Glomerular visceral epithelial cell (primary cell): Measurements from ENCODE around the gene CD80.
"Not testable (repeated sequence)": the region's sequence is repeated elsewhere in the genome, so short reads cannot be mapped to it uniquely, and the experiment has no call there.

ENCODE experiments used
- DNase-seq: peaks from one replicate; pipeline ENCODE4 v3.0.0-alpha.2; 2016; ENCODE audit errors: extremely low spot score

Gene CD80, protein sequence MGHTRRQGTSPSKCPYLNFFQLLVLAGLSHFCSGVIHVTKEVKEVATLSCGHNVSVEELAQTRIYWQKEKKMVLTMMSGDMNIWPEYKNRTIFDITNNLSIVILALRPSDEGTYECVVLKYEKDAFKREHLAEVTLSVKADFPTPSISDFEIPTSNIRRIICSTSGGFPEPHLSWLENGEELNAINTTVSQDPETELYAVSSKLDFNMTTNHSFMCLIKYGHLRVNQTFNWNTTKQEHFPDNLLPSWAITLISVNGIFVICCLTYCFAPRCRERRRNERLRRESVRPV

DNA sequence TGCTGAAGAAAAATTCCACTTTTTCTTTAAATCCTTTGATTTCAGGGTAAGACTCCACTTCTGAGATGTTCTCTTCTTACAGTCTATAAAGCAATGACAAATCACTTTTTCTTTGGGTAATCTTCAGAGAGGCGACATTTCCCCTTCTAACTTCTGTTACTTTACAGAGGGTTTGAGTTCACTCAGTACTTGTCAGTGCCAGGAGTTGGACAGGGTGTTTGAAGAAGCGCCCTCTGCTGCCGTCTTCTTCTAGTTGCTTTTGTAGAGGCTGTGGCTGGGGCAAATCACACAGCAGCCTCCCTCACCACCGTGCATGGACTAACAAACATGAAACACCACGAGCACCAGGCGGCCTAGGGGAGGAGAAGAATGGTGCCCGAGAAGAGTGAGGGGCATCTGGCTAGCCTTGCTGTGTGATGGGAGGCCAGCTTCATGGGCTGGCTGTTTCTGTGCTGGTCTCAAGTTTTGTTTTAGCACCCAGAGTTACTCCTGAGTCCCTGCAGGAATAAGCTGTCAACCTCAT is at the start of gene CD80:
CD80 (minus strand) TSS at position 174 of the 523 bp plus-strand sequence. CDS start 1,886 bp downstream, outside the sequence.
- peak; percentile 54 for DNase-seq

DNA sequence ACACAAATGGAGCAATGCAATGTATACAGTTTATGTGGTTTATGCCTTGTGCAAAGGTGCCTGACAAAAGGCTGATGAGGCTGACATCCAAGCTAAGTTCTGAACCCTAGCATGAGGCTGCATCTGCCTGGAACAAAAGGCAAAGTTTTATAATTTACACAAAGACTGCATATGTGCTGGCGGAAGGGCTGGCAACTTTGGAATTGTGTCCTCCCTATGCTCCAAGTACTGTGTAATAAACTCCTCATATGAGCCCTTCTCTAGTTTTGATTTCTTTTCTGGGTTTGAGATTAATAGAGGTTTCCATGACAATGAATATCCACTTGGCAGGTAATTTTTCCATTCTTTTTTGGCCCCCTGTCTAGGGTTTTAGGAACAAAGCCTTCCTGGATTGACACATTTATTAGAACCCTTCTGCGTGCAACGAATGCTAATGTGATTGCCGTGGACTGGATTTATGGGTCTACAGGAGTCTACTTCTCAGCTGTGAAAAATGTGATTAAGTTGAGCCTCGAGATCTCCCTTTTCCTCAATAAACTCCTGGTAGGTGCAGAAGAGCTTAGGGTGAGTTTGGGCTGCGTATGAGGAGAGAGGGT is 49.1 kb upstream of the CD80 start:
- DNase-seq, result no peak

DNA sequence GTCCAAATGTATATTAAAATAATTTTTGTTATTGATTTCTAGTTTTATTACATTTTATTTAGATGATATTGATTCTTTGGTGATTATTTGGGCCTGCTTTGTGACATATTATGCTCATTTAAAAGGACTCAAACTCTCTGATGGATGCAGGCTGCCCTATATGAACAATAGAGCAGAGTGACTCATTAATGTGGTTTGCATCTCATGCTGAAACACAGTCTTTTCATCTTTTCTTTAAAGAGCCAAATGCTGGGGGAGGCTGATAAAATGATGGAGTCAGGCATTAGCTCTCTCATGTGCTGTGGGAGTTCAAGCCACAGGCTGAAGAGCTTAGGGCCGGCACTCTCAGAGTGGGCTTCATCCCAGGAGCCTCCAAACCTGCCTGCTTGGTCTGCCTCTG is 45.5 kb upstream of the CD80 start:
- no peak for DNase-seq

DNA sequence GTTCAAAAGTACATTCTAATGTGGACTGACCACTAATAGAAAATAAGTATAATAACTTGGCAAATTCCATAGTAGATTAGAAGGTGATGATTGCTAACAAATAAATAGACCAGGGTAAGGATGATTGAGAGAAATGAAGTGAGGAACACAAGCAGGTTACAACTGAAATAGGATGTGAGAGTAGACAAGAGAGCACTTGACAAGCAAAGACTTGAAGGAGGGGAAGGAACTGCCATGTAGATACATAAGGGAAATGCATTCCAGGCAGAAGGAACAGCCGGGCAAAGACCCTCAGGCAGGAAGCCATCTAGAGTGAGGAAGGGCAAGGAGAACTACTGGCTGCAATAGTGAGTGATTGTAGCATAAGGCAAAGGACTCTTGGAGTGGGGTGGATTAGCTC is 43.3 kb upstream of the CD80 start:
- no peak for DNase-seq

DNA sequence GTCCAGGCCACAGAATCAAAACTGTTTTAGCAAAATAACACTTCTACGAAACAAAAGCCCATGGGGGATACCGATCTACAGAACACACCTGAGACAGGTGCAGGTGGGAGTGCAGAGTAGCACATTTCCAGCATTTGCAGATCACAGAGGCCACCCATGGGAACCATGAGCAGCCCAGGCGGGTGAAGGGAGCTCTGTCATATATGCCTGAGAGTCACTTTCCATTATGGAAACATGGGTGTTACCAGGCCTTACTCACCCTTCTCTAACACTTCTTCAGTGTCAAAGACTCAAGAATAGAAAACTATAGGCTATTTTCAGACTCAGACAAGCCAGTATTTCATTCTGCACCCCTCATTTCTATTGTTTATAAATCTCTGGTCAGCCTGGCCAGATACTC is 41.7 kb upstream of the CD80 start:
- no peak for DNase-seq

DNA sequence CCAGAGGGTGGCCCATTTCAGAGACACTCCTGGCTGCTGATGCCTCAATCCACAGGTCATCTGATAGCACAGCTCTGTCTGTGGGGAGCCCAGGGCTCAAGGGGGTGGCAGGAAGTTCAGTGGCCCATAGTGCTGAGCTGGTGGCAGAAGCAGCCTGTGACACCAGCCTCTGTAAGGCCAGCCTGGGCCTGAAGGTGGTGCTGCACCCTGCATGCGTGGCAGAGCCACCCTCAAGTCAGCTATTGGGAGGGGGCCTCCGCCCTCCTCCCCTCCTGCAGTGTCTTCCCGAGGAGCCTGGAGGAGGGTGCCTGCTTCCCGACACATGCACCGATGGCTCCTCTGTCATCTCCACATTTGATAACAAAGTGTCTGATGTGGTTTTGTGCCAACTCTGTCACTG is 41.3 kb upstream of the CD80 start:
- DNase-seq, result no peak

DNA sequence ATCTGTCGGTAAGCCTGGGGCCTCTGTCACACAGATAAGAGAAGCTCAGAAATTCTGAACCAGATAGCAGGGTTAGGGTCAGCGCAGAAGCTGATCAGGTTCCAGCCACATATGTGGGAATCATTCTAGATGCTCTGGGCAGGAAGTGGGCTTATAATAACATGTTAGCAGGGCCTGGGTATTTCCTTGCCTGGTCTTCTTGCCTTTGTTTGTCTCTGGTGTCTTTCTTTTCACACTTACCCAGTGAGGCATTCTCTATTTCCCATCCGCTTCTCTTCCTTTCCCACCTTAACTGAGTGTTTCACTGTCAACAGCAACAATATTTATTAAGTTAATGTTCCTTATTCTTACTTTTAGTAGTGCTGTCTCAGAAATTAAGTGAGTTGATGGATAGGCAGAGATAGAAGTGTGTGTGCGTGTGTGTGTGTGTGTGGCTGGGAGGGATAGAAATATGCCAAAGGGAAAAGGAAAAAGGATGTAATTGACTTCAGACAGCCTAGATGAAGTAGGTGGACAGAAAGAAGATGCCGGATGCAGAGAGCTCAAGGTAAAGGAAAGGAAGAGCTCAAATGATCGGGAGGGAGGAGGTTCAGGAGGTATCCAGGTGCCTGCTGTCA is 40.3 kb upstream of the CD80 start:
- DNase-seq, result no peak

DNA sequence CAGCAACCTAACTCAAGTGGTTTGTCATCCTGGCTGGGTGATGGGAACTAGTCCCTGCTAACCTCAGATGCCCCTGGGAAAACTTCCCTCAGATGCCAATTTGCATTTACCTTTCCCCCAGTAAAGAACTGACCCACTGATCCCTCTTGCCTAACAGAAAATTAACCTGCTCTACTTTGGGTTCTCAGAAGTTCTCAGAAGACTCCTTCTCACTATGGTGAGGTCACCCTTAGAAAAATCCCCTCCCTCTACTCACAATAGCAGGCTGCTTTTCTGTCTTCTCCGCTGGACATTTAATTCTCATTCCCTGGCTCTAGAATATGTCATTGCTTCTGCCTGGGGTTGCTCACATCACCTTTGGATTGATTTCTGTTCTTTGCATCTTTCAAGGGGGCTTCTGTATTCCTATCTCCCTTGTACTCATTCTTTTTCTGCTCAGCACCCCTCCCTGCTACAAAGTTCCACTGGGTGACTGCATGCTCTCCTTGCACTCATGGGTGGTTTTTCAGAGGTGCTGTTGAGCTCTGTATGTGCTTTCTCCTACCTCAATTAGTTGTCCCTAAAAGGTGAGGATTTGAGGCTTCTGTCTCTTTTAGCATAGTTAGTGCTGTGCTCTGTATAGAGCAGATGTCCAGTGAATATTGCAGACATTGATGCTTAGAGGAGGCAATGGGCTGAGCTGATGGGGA is 39.1 kb upstream of the CD80 start:
- DNase-seq, result no peak

DNA sequence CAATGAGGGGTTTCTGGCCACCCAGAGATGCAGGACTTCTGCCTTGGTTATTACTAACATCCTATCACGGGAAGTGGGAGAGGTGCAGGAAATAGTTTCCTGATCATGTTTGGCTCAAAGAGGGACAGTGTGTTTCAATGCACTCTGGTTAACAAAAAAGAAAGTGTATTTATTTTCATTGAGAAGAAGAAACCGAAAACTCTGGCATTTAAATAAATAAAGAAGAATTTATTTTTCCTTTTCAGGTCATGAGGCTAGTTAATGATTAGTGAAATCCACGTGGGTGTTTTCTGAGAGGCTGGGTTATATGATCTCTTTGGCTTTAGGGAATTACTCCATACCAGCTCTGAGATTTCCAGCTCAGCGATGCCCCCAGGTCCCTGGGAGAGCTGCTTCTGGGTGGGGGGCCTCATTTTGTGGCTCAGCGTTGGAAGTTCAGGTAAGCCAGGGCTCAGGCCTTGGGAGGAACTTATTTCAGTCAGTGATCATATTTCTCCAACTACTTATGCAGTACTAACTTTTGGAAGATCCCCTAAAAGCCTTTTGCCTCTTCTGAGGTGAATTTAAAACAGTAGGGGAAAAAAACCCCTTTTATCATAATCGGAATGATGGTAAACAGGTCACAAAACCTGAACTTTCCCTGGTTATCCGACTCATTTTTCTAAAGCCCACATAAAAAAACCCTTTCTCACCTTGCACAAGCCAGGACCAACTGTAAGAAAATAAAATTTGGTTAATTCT is 38.3 kb upstream of the CD80 start, which contains the start of gene PLA1A:
PLA1A (plus strand) TSS at position 338 of the 741 bp plus-strand sequence; CDS start at position 367, 29 bp downstream.
- peak; percentile 44 for DNase-seq

DNA sequence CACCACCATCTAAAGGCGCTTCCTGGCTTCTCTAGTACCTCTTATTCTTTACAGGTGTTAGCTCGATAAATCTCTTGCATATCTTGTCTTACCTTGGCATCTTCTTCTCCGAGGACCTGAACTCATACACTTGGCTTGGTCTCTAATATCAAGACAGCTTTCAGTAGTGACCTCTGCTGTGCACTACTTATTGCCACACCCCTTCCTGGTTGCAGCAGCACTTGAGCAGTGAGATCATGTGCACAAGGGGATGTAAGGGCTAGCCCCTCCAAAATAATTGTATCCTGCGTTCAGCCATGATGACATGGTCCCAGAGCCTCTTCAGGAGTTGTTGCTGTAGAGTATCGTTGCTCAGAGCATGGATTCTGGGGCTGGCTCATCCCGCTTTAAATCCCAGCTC is 37.0 kb upstream of the CD80 start:
- no peak for DNase-seq

DNA sequence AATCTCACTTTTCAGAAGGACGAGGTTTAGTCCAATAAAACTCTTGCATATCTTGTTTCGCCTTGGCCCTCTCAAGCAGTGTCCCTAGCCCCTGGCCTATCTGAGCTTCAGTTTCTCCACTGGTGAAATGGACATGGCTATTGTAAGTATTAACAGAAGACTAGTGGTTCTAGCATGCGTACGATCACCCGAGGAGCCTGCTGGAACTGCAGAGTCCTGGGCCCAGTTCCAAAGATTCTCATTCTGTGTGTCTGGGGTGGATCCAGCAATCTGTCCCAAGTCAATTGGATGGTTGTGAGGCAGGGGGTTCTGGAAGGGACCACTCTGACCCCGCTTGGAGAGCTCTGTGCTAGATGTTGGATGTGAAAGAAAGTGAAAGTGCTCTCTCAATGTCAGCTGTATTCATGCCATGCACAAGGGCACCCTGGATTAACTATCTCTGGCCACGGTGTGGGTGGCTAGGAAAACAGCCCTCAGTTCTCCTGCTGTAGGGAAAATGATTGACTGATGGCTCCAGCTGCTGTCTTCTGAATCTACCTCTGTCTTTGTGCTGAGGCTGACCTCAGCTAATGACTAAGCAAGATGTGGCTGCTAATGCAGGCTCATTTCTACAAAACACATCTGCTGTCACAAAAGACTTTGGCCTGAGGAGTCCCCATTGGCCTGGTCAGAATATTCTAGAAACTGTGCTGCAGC is 36.4 kb upstream of the CD80 start:
- peak; percentile 53 for DNase-seq

DNA sequence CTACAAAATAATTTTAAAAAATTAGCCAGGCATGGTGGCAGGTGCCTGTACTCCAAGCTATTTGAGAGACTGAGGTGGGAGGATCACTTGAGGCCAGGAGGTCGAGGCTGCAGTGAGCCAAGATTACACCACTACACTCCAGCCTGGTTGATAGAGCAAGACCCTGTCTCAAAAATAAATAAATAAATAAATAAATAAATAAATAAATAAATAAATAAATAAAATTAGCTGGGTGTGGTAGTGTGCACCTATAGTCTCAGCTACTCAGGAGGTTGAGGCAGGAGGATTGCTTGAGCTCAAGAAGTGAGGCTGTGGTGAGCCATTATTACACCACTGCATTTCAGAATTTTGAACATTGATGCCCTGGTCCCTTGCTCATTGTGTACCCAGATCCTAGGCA is 35.5 kb upstream of the CD80 start:
- DNase-seq, result not testable (repeated sequence)

DNA sequence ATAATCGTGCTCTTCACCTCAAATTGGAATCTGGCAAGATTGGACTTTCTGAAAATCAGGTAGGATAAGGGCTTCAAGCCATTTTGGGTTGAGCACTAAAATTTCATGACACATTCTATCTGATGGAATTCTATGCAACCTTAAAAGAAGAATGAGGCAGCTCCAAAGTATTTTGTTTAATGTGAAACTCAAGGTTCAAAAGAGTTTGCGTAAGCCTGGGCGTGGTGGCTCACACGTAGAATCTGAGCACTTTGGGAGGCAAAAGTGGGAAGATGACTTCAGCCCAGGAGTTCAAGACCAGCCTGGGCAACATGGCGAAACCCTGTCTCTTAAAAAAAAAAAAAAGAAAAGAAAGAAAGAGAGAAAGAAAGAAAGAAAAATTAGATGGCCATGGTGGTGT is 34.7 kb upstream of the CD80 start:
- no peak for DNase-seq

DNA sequence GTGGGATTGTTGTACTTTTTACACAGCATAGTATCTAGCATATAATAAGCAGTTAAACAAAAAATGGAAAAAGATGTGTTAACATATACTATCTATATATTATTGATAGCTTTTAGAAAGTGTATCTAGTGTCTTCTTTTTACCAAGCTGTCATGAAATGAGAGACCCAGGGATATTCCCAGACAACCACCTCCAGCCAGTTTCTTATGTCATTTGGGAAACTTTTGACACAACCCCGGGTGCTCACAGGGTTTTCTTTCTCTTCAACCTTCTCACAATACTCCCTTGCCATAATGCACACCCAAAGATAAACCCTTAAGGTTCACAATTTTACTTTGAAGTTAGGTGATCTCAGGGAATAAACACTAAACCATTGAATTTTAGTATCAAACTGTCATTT is 33.4 kb upstream of the CD80 start:
- DNase-seq, result no peak

DNA sequence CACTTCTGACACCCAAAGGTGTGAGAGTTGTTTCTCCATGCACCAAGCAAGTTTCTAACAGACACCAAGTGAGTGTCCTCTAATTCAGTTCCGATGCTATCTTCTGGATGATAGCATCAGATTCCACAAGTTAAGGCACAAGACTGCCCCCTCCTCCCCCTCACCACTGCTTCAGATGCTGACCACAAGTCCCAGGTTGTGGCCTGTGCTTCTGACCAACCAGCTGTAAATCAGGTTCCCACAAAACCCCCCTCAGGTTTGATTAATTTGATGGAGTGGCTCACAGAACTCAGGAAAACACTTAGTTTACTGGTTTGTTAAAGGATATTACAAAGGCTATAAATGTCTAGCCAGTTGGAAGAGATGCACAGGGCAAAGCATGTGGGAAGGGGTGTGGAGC is 31.3 kb upstream of the CD80 start:
- no peak for DNase-seq

DNA sequence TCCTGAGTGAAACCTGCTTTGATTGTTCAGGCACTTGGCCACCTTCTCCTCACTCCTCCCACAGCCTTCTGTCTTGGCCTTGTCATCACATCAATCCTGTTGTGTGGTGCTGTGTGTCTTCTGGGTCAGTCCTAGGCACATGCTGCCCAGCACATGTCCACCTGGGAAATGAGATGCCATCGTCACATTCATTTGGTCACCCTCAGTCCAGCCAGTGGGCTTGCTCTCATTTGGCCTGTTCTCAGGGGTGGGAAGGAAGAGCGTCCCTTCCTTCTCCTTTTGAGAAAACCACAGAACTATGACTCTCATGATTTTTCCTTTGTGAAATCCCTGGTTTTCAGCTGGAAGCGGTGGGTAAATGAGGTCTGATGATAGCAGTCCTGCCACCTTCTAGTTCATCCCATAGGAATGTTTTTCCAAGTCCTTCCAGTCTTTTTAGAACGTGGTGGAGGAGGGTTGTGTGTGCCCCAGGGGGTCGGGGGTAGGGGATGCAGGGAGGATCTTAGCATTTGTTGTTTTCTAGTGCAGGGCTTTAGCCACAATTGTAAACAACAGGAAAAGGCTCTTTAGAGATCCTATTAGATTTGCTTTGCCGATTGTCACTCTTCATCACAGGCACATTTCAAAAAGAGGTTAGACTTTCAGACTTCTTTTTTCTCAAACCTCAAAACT is 29.8 kb upstream of the CD80 start:
- no peak for DNase-seq

DNA sequence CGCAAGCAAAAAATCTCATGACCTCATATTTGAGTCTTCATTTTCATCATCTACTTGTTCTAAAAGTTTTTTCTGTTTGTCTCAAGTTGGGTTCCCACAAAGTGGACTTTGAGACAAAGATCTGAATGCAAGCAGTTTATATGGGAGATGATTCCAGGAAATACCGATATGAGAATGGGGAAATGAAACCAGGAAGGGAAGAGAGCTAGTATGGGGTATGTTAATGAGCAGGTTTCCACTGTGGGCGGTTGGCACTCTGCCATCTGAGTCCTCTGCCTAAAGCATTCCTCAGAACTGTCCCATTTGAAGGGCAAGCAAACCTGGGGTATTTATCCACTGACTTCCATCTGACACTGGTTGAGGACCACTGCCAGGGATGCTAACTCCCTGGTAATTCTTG is 28.7 kb upstream of the CD80 start:
- no peak for DNase-seq

DNA sequence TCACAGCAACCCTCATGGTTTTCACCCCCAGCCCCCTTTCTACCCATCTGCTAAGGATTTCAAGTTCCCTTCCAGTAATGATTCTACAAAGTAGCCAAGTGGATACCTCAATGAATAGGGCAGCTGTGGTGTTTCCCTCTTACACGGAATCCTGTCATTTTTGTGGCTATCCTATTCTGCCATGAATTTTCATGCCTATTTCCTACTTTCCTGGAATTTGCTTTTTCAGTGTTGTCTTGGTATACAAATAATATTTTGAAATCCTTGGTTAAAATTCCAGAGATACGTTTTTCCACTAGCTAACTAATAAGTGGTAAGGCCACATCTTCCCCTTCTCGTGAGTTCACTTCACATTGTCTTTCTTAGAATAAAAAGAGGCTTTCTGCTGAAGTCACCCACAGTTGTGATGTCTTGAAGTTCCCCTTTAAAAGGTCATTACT is 27.3 kb upstream of the CD80 start:
- DNase-seq, result no peak

DNA sequence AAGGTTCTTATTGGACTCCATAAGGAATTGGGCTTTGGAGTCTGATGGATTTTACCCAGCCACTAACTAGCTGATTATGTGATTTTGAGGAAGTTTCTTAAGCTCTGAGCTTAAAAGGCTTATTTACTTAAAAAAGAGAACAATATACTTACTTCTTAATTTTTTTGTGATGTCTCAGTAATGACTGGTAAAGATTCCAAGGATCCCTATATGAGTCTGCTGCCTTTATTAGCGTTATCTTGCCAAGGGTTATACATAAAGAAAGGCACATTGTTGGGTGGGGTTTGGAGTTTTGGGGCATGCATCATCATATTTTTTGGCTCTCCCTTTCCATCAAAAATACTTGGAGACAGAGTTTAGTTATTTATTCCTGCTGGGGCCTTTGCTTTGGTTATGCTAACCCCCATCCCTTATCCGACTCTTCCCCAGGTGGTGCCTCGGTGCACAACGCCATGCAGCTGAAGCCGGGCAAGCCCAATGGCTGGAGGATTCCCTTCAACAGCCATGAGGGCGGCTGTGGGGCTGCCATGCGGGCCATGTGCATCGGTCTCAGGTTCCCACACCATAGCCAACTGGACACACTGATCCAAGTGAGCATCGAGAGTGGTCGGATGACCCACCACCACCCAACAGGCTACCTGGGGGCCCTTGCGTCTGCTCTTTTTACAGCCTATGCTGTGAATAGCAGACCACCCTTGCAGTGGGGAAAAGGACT is 26.6 kb upstream of the CD80 start:
- no peak for DNase-seq

DNA sequence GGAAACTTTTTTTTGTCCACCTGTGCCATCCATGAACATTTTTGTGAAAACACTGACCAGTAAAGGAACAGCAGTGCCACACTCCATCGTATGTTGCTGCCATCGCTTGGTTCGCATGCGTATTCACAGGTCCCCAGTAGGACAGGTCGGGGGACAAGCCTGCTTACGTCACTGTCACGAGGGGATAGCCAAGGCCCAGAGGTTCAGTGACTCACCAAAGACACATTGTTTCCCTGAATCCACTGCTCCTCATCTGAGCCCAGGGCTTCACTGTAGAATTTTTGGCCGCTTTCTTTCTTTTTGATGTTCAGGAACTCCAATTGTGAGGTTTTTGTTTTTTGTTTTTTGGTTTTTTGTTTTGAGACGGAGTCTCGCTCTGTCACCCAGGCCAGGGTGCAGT is 25.8 kb upstream of the CD80 start:
- DNase-seq, result no peak
